IPS DF 4.7 (cell line): ENCODE data around the gene SH3RF1.
"Not testable (repeated sequence)": the region's sequence is repeated elsewhere in the genome, so short reads cannot be mapped to it uniquely, and the experiment has no call there.

Experiments
- DNase-seq: peaks from one replicate; pipeline ENCODE4 v3.0.0-alpha.2; 2013; ENCODE audit warnings: low spot score; ENCODE audit errors: extremely low read depth

The SH3RF1 gene

GRCh38 chr4:169270810-169271691 is at the start of gene SH3RF1:
TSS of gene SH3RF1 (minus strand) at chr4:169270956. CDS start at chr4:169269212, 1,744 bp downstream.
- no peak for DNase-seq

- DNase-seq, result no peak
Measured at GRCh38 chr4:169315530-169316343, 45.0 kb upstream of the SH3RF1 start.

DNA sequence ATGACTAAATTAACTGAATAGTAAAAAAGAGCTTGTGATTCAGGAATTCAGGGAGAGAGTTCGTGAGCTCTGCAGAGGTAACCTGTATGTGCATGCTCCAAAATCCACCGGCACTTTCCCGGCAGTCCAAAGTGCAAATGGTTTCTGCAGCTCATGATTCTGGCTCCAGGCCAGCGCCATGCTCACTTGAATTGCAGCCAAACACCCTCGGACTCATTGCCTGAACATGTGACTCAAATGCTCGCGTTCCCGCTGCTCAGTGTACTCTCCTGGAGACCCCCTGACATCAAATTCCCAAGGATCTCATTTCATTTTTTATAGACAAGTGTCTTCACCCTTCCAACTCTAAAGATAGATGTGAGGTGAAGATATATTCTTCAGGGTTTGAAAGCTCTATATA is 44.1 kb upstream of the SH3RF1 start:
- no peak for DNase-seq

DNA sequence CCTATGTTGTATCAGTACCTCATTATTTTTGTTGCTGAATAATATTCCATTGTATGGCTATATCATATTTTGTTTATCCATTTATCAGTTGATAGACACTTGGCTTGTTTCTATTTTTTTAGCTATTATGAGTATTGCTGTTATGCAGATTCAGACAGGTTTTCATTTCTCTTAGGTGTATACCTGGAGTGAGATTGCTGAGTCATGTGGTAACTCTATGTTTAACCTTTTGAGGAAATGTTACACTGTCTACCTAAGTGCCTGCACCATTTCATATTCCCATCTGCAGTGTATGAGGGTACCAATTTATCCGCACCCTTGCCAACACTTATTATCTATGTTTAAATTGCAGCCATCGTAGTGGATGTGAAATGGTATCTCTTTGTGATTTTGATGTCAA is 43.0 kb upstream of the SH3RF1 start:
- DNase-seq, result no peak

GRCh38 chr4:169312690-169313422 is 42.1 kb upstream of the SH3RF1 start:
- no peak for DNase-seq

GRCh38 chr4:169311643-169312365 is 41.0 kb upstream of the SH3RF1 start:
- DNase-seq, result peak; percentile 75

- no peak for DNase-seq
Measured at GRCh38 chr4:169309326-169309967, 38.7 kb upstream of the SH3RF1 start.

- DNase-seq, result no peak
Measured at GRCh38 chr4:169307576-169307975, 36.8 kb upstream of the SH3RF1 start.

DNA sequence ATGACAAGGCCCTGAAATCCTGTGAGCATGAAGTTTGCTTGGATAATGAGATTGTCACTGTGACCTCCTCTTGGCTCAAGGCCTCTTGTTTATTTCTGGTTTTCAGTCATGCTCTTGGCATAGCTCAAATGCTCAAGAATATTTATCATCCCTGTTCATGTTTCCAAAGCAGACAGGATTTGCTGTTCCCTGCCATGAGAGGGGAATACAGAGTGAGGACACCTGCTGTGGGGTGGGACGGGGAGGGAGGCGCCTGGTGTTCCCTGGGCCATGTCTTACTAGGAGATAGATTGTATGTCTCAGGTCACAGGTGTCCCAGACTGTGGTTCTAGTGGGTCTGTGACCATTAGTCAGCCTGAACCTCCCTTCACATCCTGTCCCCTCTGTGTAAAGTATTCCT is 34.9 kb upstream of the SH3RF1 start:
- DNase-seq, result no peak

GRCh38 chr4:169305173-169305572 is 34.4 kb upstream of the SH3RF1 start:
- DNase-seq, result no peak

DNA sequence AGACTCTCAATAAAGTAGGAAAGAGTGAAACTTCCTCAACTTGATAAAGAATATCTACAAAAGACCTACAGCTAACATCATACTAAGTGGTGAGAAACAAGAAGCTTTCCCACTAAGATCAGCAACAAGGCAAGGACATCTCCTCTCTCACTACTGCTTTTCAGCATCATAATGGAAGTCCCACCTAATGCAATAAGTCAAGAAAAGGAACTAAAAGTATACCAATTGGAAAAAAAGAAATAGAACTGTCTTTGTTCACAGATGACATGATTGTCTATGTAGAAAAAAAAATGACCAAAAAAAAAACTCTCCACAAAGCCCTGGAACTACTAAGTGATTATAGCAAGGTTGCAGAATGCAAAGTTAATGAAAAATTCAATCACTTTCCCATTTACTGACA is 25.1 kb upstream of the SH3RF1 start:
- DNase-seq, result no peak

GRCh38 chr4:169293343-169294176 is 22.8 kb upstream of the SH3RF1 start:
- DNase-seq, result no peak

- not testable (repeated sequence) for DNase-seq
Measured at GRCh38 chr4:169287983-169288382, 17.2 kb upstream of the SH3RF1 start.

DNA sequence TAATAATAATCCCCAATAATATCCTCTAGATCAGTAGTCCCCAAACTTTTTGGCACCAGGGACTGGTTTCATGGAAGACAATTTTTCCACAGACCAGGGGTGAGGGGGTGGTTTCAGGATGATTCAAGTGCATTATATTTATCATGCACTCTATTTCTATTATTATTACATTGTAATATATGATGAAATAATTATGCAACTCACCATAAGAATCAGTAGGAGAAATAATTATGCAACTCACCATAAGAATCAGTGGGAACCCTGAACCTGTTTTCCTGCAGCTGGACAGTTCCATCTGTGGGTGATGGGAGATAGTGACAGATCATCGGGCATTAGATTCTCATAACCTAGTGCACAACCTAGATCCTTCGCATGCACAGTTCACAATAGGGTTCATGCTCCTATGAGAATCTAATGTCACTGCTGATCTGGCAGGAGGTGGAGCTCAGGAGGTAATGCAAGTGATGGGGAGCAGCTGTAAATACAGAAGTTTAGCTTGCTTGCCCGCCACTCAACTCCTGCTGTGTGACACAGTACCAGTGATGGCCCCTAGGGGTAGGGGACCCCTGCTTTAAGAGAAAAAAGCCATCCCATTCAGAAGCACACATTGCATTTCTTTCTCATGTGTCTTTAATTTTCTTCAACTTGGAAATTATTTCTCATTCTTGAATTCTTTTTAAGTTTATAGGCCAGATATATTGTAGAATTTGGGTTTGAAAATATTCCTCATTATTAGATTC is 16.0 kb upstream of the SH3RF1 start:
- DNase-seq, result no peak

DNA sequence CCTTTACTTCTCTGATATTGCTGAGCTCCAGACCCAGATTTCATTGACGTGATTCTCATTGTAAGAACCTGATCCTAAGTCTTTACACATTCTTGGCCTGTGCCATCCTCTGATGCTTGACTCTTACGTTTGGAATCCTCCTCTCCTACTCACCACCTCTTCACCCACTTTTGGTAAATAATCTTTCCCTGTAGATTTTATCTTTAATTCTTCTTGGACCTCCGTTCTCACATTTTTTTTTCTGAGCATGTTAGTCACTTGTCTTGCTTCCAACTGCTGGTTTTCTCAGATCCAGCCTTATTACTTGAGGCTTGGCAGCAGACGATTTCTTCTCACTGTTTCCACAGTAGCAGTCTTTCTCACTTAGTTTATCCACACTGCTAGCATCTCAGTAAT is 12.4 kb upstream of the SH3RF1 start:
- DNase-seq, result no peak

DNA sequence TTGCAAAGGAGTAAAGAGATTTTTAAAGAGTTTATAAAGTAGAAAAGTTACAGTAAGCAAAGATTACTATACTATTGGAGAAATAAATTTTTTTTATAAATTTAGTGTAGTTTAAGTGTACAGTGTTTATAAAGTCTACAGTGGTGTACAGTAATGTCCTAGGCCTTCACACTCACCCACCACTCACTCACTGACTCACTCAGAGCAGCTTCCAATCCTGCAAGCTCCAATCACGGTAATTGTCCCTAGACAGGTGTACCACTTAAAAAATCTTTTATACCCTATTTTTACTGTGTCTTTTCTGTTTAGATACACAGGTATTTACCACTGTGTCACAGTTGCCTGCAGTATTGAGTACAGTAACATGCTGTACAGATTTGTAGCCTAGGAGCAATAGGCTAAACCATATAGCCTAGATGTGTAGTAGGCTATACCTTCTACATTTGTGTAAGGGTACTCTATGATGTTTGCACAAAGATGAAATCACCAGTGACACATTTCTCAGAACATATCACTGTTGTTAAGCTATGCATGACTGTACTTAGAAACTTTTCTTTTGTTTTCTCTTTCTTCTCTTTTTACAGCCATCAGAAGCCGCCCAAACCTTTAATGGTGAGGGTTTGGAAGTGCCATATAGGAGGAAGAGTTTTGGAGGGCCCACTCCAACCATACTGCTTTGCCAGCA is 11.8 kb upstream of the SH3RF1 start:
- DNase-seq, result no peak

DNA sequence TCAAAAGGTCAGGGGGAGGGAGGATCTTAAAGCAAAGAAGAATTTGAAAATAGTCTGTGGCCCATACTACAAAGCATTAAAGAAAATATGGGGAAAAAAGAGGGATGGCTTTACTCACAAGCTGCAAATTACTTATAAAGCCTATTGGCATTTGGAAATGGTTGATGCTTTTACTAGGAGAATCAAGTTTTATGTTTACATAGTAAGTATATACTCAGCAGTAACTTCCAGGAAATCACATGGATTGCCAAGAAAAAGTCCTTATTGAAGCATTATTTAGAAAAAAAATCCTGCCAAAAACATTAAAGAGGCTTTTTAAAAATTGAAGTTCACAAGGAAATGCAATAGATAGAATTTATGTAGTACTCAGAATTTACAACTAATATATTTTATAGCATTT is 8.4 kb upstream of the SH3RF1 start:
- no peak for DNase-seq

DNA sequence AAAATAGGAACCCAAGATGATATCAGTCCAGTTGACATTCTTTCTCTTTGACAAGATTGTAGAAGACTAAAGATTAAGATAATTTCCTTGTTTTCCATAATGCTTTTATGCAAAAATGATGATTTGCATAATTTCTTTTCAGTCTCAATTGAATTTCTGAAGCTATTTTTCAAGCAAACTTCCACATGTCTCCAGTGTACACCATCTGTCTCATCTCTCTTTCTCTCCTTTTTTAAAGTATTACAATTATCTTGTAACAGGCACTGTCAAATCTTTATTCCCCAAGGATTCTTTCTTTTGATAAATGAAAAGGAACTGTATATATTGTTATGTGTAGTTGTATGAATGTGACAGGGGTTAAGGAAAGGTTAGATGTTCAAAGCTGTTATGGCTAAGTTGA is 7.9 kb upstream of the SH3RF1 start:
- no peak for DNase-seq
